Suppressor macrophage treated with lipopolysaccharide for 4 hours (primary cell): ENCODE results near the gene ADAT3.
"Not testable (repeated sequence)": the region's sequence is repeated elsewhere in the genome, so short reads cannot be mapped to it uniquely, and the experiment has no call there.

Experiments
- DNase-seq: peaks from one replicate; pipeline ENCODE4 v3.0.0-alpha.2; 2020

ADAT3 gene

DNA sequence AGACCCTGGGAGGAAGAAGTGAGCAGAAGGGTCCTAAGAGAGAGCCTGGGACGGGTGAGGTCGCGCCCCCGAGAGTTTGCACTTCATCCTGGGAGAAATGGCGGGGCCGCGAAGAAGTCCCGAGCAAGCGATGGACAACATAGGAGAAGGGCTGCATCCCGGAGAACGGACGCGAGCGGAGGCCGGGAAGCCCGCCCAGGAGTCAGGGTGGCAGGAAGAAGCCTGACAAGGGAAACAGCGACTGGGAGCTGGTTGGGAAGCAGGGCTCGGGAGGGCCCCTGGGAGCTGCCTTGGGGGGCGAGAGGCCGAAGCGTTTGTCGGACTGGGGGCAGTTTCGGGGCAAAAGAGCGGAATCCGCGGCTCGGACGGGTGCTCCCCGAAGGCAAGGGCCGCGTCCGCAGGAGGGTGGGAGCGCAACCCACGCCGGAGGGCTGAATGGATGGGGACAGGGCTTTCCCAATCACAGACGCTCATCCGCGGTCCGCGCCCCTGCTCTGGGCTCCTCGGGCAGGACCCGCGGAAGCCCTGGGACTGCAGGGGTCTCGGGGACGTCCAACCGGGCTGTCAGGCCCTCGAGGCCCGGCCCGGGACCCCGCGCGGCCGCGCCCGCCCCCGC, 20.4 kb upstream of the ADAT3 start:
- DNase-seq, result no peak

GRCh38 chr19:1885398-1886119, 19.6 kb upstream of the ADAT3 start, which contains the start of gene ABHD17A:
TSS of gene ABHD17A (minus strand) at chr19:1885496. CDS start at chr19:1881566, 3,930 bp downstream.
- peak; percentile 99 for DNase-seq

- DNase-seq, result not testable (repeated sequence)
These were observed 18.8 kb upstream of the ADAT3 start for GRCh38 chr19:1886360-1886759.

- DNase-seq, result no peak
These were observed 16.8 kb upstream of the ADAT3 start for GRCh38 chr19:1888385-1888784.

GRCh38 chr19:1889907-1890306, 15.3 kb upstream of the ADAT3 start:
- DNase-seq, result no peak

- no peak for DNase-seq
These were observed 11.4 kb upstream of the ADAT3 start for GRCh38 chr19:1893791-1894190.

- DNase-seq, result no peak
These were observed 8.7 kb upstream of the ADAT3 start for GRCh38 chr19:1896508-1896907.

GRCh38 chr19:1901940-1902404, 3.2 kb upstream of the ADAT3 start:
- peak; percentile 98 for DNase-seq

DNA sequence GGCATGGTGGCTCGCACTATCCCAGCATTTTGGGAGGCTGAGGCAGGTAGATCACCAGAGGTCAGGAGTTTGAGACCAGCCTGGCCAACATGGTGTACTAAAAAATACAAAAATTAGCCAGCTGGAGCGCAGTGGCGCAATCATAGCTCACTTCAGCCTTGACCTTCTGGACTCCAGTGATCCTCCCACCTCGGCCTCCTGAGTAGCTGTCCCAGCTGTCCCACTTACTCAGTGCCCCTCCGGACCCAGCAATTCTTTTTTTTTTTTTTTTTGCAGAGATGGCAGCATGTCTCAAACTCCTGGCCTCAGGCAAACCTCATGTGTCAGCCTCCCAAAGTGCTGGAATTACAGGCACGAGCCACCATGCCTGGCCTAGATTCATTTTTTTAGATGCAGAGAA, 2.3 kb upstream of the ADAT3 start:
- DNase-seq, result no peak

GRCh38 chr19:1904860-1905109, 414 bp upstream of the ADAT3 start:
- no peak for DNase-seq

GRCh38 chr19:1905863-1906375, 720 bp downstream of the ADAT3 start:
- no peak for DNase-seq

- DNase-seq, result no peak
These were observed 1.9 kb downstream of the ADAT3 start for GRCh38 chr19:1906985-1907562.

DNA sequence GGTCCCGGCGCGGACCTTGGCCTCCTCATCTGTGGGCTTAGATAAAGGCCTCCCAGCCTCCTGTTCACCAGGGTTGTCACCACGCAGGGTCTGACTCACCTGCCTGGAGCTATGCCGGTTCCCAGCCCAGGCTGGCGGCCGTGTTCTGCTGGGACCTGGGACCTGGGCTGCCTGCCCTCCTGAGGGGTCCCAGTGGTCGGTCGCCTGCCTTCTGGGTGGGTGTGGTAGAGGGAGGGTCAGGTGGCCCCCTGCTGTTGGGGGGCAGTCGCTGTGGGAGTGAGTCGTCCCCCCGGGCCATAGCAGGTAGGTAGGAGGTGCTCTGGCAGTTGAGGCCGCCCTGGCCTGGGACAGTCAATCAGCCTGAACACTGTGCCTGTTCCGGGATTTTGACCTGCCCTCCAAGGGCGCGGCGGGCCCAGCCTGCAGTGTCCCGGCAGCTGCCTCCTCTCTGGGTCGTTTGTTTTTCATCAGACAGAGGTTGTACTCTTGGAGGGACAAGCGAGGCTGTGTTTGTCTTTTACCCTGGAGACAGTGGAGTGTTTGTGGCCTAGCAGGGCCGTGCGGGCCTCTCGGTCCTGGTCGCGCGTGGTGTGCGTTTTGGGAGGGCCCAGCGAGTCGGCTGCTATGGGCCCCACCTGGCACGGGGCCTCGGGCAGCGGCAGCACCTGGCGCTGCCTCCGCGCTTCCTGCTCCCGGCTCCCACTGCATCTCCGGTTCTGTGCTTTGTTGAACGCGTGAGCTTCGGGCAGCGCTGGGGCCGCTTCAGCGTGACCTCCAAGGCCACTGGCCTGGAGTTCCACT, 2.6 kb downstream of the ADAT3 start:
- DNase-seq, result no peak

- DNase-seq, result no peak
These were observed 3.1 kb downstream of the ADAT3 start for GRCh38 chr19:1908364-1908678.

- no peak for DNase-seq
These were observed 4.5 kb downstream of the ADAT3 start for GRCh38 chr19:1909761-1910080.

- DNase-seq, result no peak
These were observed 5.0 kb downstream of the ADAT3 start for GRCh38 chr19:1910177-1910576.

DNA sequence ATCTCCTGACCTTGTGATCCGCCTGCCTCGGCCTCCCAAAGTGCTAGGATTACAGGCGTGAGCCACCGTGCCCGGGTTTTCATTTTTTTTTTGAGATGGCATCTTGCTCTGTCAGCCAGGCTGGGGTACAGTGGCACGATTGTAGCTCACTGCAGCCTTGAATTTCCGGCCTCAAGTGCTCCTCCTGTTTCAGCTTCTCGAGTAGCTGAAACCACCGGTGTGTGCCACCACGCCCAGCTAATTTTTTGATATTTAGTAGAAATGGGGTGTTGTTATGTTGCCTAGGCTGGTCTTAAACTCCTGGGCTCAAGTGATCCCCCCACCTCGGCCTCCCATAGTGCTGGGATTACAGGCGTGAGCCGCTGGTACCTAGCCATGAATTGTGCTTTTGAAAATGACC, 5.9 kb downstream of the ADAT3 start:
- DNase-seq, result no peak

GRCh38 chr19:1911995-1912394, 6.8 kb downstream of the ADAT3 start:
- no peak for DNase-seq

DNA sequence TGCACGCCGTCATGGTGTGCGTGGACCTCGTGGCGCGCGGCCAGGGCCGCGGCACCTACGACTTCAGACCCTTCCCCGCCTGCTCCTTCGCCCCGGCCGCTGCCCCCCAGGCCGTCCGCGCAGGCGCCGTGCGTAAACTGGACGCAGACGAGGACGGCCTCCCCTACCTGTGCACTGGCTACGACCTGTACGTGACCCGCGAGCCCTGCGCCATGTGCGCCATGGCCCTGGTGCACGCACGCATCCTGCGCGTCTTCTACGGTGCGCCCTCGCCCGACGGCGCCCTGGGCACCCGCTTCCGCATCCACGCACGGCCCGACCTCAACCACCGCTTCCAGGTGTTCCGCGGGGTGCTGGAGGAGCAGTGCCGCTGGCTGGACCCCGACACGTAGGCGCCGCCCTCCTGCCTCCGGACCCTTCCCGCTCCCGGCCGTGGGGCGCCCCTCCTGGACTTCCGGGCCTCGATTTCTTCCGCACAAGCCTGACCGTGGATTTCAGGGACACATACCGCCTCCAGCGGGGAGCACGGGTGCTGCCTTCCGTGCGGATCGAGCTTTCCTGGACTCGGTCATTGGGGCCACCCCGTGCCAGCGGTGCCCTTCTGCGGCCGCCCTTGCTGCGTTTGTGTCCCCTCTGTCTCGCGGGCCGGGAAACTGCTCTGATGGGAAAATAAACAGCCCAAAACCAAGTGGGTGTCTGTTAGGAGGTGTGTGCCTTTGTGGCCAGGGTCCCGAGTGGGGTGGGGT, 7.7 kb downstream of the ADAT3 start:
- DNase-seq, result no peak

- DNase-seq, result no peak
These were observed 8.8 kb downstream of the ADAT3 start for GRCh38 chr19:1913781-1914577.

DNA sequence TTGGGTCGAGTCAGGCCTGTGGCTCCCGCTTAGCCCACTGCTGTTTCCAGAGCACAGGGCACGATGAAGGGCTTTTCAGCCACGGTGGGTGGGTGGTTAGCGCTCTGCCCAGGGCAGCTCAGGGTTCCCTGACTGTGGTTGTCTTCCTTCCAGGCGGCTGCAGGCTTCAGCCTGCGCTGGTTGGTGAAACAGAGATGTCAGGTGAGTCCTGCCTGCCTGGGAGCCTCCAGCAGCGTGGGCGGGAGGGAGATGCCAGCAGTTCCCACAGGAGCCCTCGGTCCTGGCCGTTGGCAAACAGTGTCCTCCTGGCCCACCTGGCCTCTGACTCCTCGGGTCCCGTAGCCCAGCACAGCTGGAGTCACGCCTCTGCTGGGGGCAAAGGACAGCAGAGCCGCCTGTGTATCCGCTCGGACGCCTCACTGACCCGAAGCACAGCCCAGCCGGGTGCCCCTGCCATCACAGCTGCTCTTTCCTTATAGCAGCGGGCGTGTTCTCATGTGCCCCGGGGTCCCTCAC, 9.7 kb downstream of the ADAT3 start:
- DNase-seq, result no peak

DNA sequence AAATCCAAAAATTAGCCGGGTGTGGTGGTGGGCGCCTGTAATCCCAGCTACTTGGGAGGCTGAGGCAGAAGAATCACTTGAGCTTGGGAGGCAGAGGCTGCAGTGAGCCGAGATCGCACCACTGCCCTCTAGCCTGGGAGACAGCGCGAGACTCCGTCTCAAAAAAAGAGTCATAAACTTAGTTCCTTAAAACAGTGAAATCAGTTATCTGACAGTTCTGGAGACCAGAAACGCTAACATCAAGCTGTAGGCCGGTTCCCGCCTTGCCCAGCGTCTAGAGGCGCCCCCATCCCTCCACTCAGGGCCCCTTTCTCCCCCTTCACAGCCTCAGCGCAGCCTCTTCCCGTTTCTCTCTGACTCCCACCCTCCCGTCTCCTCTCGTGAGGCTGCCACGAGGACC, 11.9 kb downstream of the ADAT3 start:
- no peak for DNase-seq
